GM23248 (cell line): ENCODE data around the gene PCLO.

ENCODE experiments used
- EZH2 ChIP-seq: fragments of 200-600 bp; sonication (generic); IDR thresholded peaks from 2 replicates; pipeline ENCODE4 v1.6.1; 2018; ENCODE audit warnings: antibody characterized with exemption, mild to moderate bottlenecking; ENCODE audit not compliant: insufficient read depth, poor library complexity, severe bottlenecking
- EZH2phosphoT487 ChIP-seq: fragments of 200-600 bp; sonication (generic); IDR thresholded peaks from 2 replicates; pipeline ENCODE4 v1.6.1; 2018; ENCODE audit warnings: antibody characterized with exemption, moderate library complexity, mild to moderate bottlenecking, low read depth; ENCODE audit not compliant: insufficient read depth

- no peak for TF ChIP-seq EZH2
- TF ChIP-seq EZH2phosphoT487: no peak
These were observed 421.2 kb downstream of the PCLO start for GRCh38 chr7:82741493-82741892.
